Neural cell (in vitro differentiated cells): ENCODE data around the gene ZNF334. TPM values are rescaled to one million over a fixed set of nuclear protein-coding genes. Genes with fewer than 3 reads are reported as not detected.

Experiments
- H2AFZ ChIP-seq: fragments of 200-600, 300-800 bp; sonication (generic), shearing (Covaris generic); 2 replicates; pipeline ENCODE4 v1.6.0; 2014; ENCODE audit warnings: low read depth, mild to moderate bottlenecking, antibody characterized with exemption, low read length, moderate library complexity
- H3F3A ChIP-seq: fragments of 200-600 bp; shearing (Covaris generic); 2 replicates; pipeline ENCODE4 v1.6.1; 2016; ENCODE audit warnings: mild to moderate bottlenecking, moderate library complexity, mixed read lengths, antibody characterized with exemption, low read length; ENCODE audit not compliant: insufficient read depth, poor library complexity, severe bottlenecking
- H3K27ac ChIP-seq: fragments of 200-600, 300-800 bp; sonication (generic), shearing (Covaris generic); 2 replicates; pipeline ENCODE4 v1.5.1; 2014; ENCODE audit warnings: mild to moderate bottlenecking, low read length, moderate library complexity
- H3K27me3 ChIP-seq: fragments of 300-800, 200-600 bp; sonication (generic), shearing (Covaris generic); 2 replicates; pipeline ENCODE4 v1.6.0; 2014; ENCODE audit warnings: mild to moderate bottlenecking, low read depth, low read length, moderate library complexity; ENCODE audit not compliant: insufficient read depth
- H3K36me3 ChIP-seq: fragments of 300-800, 200-600 bp; sonication (generic), shearing (Covaris generic); 2 replicates; pipeline ENCODE4 v1.5.1; 2014; ENCODE audit warnings: mild to moderate bottlenecking, antibody characterized with exemption, low read length, moderate library complexity; ENCODE audit not compliant: insufficient read depth
- H3K4me2 ChIP-seq: fragments of 300-800, 200-600 bp; sonication (generic), shearing (Covaris generic); 2 replicates; pipeline ENCODE4 v1.6.0; 2014; ENCODE audit warnings: mild to moderate bottlenecking, low read length
- H3K4me3 ChIP-seq: fragments of 300-800, 200-600 bp; sonication (generic), shearing (Covaris generic); 2 replicates; pipeline ENCODE4 v1.5.1; 2014; ENCODE audit warnings: mild to moderate bottlenecking, low read length, moderate library complexity
- H3K79me2 ChIP-seq: fragments of 200-600 bp; shearing (Covaris generic); replicated peaks from 2 replicates; pipeline ENCODE4 v1.6.0; 2014; ENCODE audit warnings: mild to moderate bottlenecking, low read length, moderate library complexity; ENCODE audit not compliant: insufficient read depth
- H3K9ac ChIP-seq: fragments of 300-800, 200-600 bp; sonication (generic), shearing (Covaris generic); 2 replicates; pipeline ENCODE4 v1.6.1; 2016; ENCODE audit warnings: mild to moderate bottlenecking, low read length, mixed read lengths
- H3K9me2 ChIP-seq: fragments of 200-600 bp; shearing (Covaris generic); 2 replicates; pipeline ENCODE4 v1.6.1; 2016; ENCODE audit warnings: mild to moderate bottlenecking, low read length, mixed read lengths; ENCODE audit not compliant: insufficient read depth
- H3K9me3 ChIP-seq: fragments of 200-600, 300-800 bp; sonication (generic), shearing (Covaris generic); 2 replicates; pipeline ENCODE4 v1.6.1; 2016; ENCODE audit warnings: mild to moderate bottlenecking, mixed run types, low read length, moderate library complexity, mixed read lengths
- H4K20me1 ChIP-seq: fragments of 200-600 bp; shearing (Covaris generic); 2 replicates; pipeline ENCODE4 v1.6.1; 2016; ENCODE audit warnings: mild to moderate bottlenecking, mixed run types; ENCODE audit not compliant: insufficient read depth
- CTCF ChIP-seq: fragments of 450-650 bp; IDR thresholded peaks from 2 replicates; pipeline ENCODE4 v1.5.1; 2014; ENCODE audit warnings: antibody characterized with exemption, mild to moderate bottlenecking, moderate library complexity; ENCODE audit not compliant: poor library complexity, severe bottlenecking
- EP300 ChIP-seq: fragments of 450-650 bp; conservative IDR thresholded peaks from 2 replicates; pipeline ENCODE4 v1.6.1; 2014; ENCODE audit warnings: antibody characterized with exemption, mild to moderate bottlenecking, moderate library complexity; ENCODE audit not compliant: poor library complexity, severe bottlenecking
- EZH2 ChIP-seq: fragments of 200-600, 300-800 bp; shearing (Covaris generic), sonication (generic); IDR thresholded peaks from 2 replicates; pipeline ENCODE4 v1.6.1; 2014; ENCODE audit warnings: antibody characterized with exemption, low read length, borderline replicate concordance, mild to moderate bottlenecking; ENCODE audit not compliant: insufficient read depth, poor library complexity, severe bottlenecking
- MXI1 ChIP-seq: fragments of 450-650 bp; conservative IDR thresholded peaks from 2 replicates; pipeline ENCODE4 v1.6.1; 2014; ENCODE audit warnings: antibody characterized with exemption, mild to moderate bottlenecking; ENCODE audit not compliant: poor library complexity, severe bottlenecking
- POLR2AphosphoS5 ChIP-seq: IDR thresholded peaks from 2 replicates; pipeline ENCODE4 v1.6.1; 2012
- RAD21 ChIP-seq: fragments of 450-650 bp; conservative IDR thresholded peaks from 2 replicates; pipeline ENCODE4 v1.6.1; 2014; ENCODE audit warnings: antibody characterized with exemption, mild to moderate bottlenecking, moderate library complexity
- SMC3 ChIP-seq: fragments of 450-650 bp; conservative IDR thresholded peaks from 2 replicates; pipeline ENCODE4 v1.6.1; 2014; ENCODE audit warnings: antibody characterized with exemption, mild to moderate bottlenecking, moderate library complexity; ENCODE audit not compliant: poor library complexity
- TAF1 ChIP-seq: IDR thresholded peaks from 2 replicates; pipeline ENCODE4 v1.6.1; 2012; ENCODE audit warnings: low read depth
- polyA plus RNA-seq: library from polyadenylated mRNA; depleted of rRNA; stranded (reverse); fragments of >200 nt; gene quantifications from 2 replicates; pipeline ENCODE4 v1.2.3, GENCODE V29; 2014
- TF ChIP-seq, protein P1 (sequence below): IDR thresholded peaks from 2 replicates; pipeline ENCODE4 v1.6.1; 2012; ENCODE audit warnings: borderline replicate concordance

The ZNF334 gene
- polyA plus RNA-seq, 1 donor from 2014 or later: 41.5 TPM

DNA sequence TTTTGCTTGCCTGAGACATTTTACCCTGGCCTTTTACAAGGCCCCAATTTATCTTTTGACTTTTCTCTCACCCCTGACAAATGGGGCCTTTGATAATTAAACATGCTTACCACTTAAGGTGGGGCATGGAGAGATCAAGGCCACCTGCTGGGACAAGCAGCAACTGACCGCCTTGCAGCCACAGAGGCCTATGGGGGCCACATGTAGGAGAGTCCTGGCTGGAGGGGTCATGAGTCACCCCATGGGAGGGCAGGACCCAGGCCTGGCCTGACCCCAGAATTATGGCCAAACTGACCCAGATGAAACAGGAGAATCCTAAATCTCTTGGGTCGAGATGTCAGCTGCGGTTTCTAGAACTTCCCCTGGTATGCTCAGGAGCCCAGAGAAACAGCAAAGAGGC is 45.6 kb upstream of the ZNF334 start:
- TF ChIP-seq SMC3 (no peak), TAF1 (no peak), EZH2 (no peak), MXI1 (no peak), CTCF (no peak), RAD21 (no peak), EP300 (no peak)
- TF ChIP-seq, protein P1, sequence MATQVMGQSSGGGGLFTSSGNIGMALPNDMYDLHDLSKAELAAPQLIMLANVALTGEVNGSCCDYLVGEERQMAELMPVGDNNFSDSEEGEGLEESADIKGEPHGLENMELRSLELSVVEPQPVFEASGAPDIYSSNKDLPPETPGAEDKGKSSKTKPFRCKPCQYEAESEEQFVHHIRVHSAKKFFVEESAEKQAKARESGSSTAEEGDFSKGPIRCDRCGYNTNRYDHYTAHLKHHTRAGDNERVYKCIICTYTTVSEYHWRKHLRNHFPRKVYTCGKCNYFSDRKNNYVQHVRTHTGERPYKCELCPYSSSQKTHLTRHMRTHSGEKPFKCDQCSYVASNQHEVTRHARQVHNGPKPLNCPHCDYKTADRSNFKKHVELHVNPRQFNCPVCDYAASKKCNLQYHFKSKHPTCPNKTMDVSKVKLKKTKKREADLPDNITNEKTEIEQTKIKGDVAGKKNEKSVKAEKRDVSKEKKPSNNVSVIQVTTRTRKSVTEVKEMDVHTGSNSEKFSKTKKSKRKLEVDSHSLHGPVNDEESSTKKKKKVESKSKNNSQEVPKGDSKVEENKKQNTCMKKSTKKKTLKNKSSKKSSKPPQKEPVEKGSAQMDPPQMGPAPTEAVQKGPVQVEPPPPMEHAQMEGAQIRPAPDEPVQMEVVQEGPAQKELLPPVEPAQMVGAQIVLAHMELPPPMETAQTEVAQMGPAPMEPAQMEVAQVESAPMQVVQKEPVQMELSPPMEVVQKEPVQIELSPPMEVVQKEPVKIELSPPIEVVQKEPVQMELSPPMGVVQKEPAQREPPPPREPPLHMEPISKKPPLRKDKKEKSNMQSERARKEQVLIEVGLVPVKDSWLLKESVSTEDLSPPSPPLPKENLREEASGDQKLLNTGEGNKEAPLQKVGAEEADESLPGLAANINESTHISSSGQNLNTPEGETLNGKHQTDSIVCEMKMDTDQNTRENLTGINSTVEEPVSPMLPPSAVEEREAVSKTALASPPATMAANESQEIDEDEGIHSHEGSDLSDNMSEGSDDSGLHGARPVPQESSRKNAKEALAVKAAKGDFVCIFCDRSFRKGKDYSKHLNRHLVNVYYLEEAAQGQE: no peak
- Histone ChIP-seq H3K4me2 (no peak overlapping the region), H3K27ac (no peak overlapping the region)

DNA sequence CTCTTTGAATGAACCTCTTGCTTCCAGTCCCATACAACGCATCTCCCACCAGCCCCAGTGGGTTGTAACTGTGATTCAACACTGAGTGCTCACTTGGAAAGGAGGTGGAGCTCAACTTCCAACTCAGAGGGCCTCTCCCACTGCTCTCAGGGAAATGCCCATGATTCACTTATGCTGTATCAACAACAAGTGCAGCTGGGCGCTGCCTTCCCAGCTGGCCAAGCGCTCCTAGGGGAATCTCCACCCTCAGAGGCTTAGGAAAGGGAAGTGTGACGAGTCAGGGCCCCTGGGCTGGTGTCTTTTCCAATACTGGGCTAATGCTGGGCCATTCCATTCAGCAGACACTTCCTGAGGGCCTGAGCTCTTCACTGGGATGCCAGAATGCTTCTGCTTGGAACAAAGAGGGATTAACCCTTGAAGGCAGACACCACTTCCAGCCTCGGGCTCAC is 45.2 kb upstream of the ZNF334 start:
- no peak overlapping the region for H3K4me3 ChIP-seq
- no peaks in the 10 kb centered on the region for H3F3A ChIP-seq
- H2AFZ ChIP-seq: no peak overlapping the region
- H3K9me2 ChIP-seq: no peaks in the 10 kb centered on the region
- no peak overlapping the region for H3K9ac ChIP-seq
- H4K20me1 ChIP-seq: no peaks in the 10 kb centered on the region
- no peaks in the 10 kb centered on the region for H3K9me3 ChIP-seq
- H3K36me3 ChIP-seq: no peaks in the 10 kb centered on the region
- no peaks in the 10 kb centered on the region for H3K79me2 ChIP-seq
- H3K4me2 ChIP-seq: no peak overlapping the region
- H3K27me3 ChIP-seq: no peaks in the 10 kb centered on the region
- no peak overlapping the region for H3K27ac ChIP-seq
- TF ChIP-seq EZH2 (no peak), SMC3 (no peak), RAD21 (no peak), POLR2AphosphoS5 (no peak), EP300 (no peak), TAF1 (no peak), MXI1 (no peak), CTCF (no peak)
- TF ChIP-seq, protein P1: no peak

More for the DNA sequence above, 45.6 kb upstream of the ZNF334 start:
- Histone ChIP-seq H3K9me3 (no peaks in the 10 kb centered on the region), H3K9ac (no peak overlapping the region), H3K4me3 (no peak overlapping the region), H3F3A (no peaks in the 10 kb centered on the region), H3K27me3 (no peaks in the 10 kb centered on the region), H3K79me2 (no peaks in the 10 kb centered on the region), H2AFZ (no peak overlapping the region), H4K20me1 (no peaks in the 10 kb centered on the region), H3K36me3 (no peaks in the 10 kb centered on the region), H3K9me2 (no peaks in the 10 kb centered on the region)
